WTC11 (cell line): ENCODE data around the gene RIPPLY1. TPM values are rescaled to one million over a fixed set of nuclear protein-coding genes. Genes with fewer than 3 reads are reported as not detected.
"Not testable (repeated sequence)": the region's sequence is repeated elsewhere in the genome, so short reads cannot be mapped to it uniquely, and the experiment has no call there.

ENCODE experiments used
- ATAC-seq: fragments of 200-7000 bp; cut with Tn5 transposase; 2 replicates; pipeline ENCODE4 v1.10.0; 2021; ENCODE audit warnings: mild to moderate bottlenecking, moderate library complexity
- CTCF ChIA-PET: fragments of 300-600 bp; sonication (Branson Sonifier 250); formaldehyde crosslinking; loops from one replicate; lab custom pipeline; 2021; ENCODE audit warnings: antibody characterized with exemption; lab: Charles Lee
- POLR2A ChIA-PET: fragments of 350-600 bp; sonication (Branson Sonifier 250); formaldehyde crosslinking; loops from one replicate; lab custom pipeline; 2021; ENCODE audit warnings: antibody characterized with exemption; lab: Charles Lee
- DNase-seq: peaks from one replicate; pipeline ENCODE4 v3.0.0; 2021; ENCODE audit warnings: low spot score
- H3K27ac Mint-ChIP-seq: 2 replicates; pipeline ENCODE4 v1.8.0; 2021; ENCODE audit warnings: mixed read lengths
- H3K27me3 Mint-ChIP-seq: 2 replicates; pipeline ENCODE4 v1.8.0; 2021; ENCODE audit warnings: low read depth, mild to moderate bottlenecking, moderate library complexity, mixed read lengths
- H3K36me3 Mint-ChIP-seq: 2 replicates; pipeline ENCODE4 v1.8.0; 2021; ENCODE audit warnings: mixed read lengths
- H3K4me1 Mint-ChIP-seq: 2 replicates; pipeline ENCODE4 v1.8.0; 2022; ENCODE audit warnings: mixed read lengths
- H3K4me3 Mint-ChIP-seq: 2 replicates; pipeline ENCODE4 v1.8.0; 2021; ENCODE audit warnings: mild to moderate bottlenecking, moderate library complexity, mixed read lengths
- H3K9me3 Mint-ChIP-seq: 2 replicates; pipeline ENCODE4 v1.8.0; 2021; ENCODE audit warnings: mixed read lengths
- ATF6 ChIP-seq: sonication (generic); formaldehyde crosslinking; IDR thresholded peaks from 2 replicates; pipeline ENCODE4 v1.8.1; 2023; ENCODE audit warnings: mild to moderate bottlenecking, missing genetic modification reagents
- CBFB ChIP-seq: sonication (generic); formaldehyde crosslinking; IDR thresholded peaks from 2 replicates; pipeline ENCODE4 v1.8.1; 2022; ENCODE audit warnings: mild to moderate bottlenecking, low read depth, missing genetic modification reagents
- CREB1 ChIP-seq: sonication (generic); formaldehyde crosslinking; IDR thresholded peaks from 2 replicates; pipeline ENCODE4 v1.8.0; 2023; ENCODE audit warnings: mild to moderate bottlenecking, missing genetic modification reagents
- EMX1 ChIP-seq: fragments of 250-450 bp; sonication (Bioruptor Pico); IDR thresholded peaks from 2 replicates; pipeline ENCODE4 v1.8.0; 2021; ENCODE audit warnings: mild to moderate bottlenecking
- ERG ChIP-seq: fragments of 250-450 bp; sonication (Bioruptor Pico); IDR thresholded peaks from 2 replicates; pipeline ENCODE4 v1.8.0; 2021; ENCODE audit warnings: mild to moderate bottlenecking
- FOXP4 ChIP-seq: sonication (generic); formaldehyde crosslinking; IDR thresholded peaks from 2 replicates; pipeline ENCODE4 v1.8.0; 2022; ENCODE audit warnings: mild to moderate bottlenecking, missing genetic modification reagents
- IRF2 ChIP-seq: sonication (generic); formaldehyde crosslinking; IDR thresholded peaks from 2 replicates; pipeline ENCODE4 v1.8.0; 2022; ENCODE audit warnings: low read depth, missing genetic modification reagents, borderline replicate concordance
- NR1H2 ChIP-seq: sonication (generic); formaldehyde crosslinking; IDR thresholded peaks from 2 replicates; pipeline ENCODE4 v1.9.0; 2021; ENCODE audit warnings: mild to moderate bottlenecking, moderate library complexity, missing genetic modification reagents
- NR3C1 ChIP-seq: sonication (generic); formaldehyde crosslinking; conservative IDR thresholded peaks from 2 replicates; pipeline ENCODE4 v1.8.1; 2023; ENCODE audit warnings: low read depth, mild to moderate bottlenecking, missing genetic modification reagents
- SOX15 ChIP-seq: fragments of 250-450 bp; sonication (Bioruptor Pico); IDR thresholded peaks from 2 replicates; pipeline ENCODE4 v1.9.0; 2021; ENCODE audit warnings: mild to moderate bottlenecking
- USF1 ChIP-seq: sonication (generic); formaldehyde crosslinking; IDR thresholded peaks from 2 replicates; pipeline ENCODE4 v1.8.0; 2022; ENCODE audit warnings: mild to moderate bottlenecking, missing genetic modification reagents
- ZNF121 ChIP-seq: sonication (generic); formaldehyde crosslinking; IDR thresholded peaks from 2 replicates; pipeline ENCODE4 v1.8.0; 2023; ENCODE audit warnings: missing genetic modification reagents
- ZNF317 ChIP-seq: sonication (generic); formaldehyde crosslinking; IDR thresholded peaks from 2 replicates; pipeline ENCODE4 v1.8.1; 2023; ENCODE audit warnings: low read depth, mild to moderate bottlenecking, moderate library complexity, missing genetic modification reagents, borderline replicate concordance
- ZNF671 ChIP-seq: fragments of 250-450 bp; sonication (Bioruptor Pico); IDR thresholded peaks from 2 replicates; pipeline ENCODE4 v1.8.0; 2021; ENCODE audit warnings: mild to moderate bottlenecking
- total RNA-seq: library from RNA; stranded (reverse); gene quantifications from 3 replicates; pipeline ENCODE4 v1.2.3, GENCODE V29; 2021
- TF ChIP-seq, protein P1 (sequence below): fragments of 200-600 bp; IDR thresholded peaks from 2 replicates; pipeline ENCODE4 v1.8.0; 2022; ENCODE audit warnings: antibody characterized with exemption
- TF ChIP-seq, protein P2 (sequence below): sonication (generic); formaldehyde crosslinking; IDR thresholded peaks from 2 replicates; pipeline ENCODE4 v1.8.0; 2022; ENCODE audit warnings: mild to moderate bottlenecking, missing genetic modification reagents
- TF ChIP-seq, protein P3 (sequence below): sonication (generic); formaldehyde crosslinking; IDR thresholded peaks from 2 replicates; pipeline ENCODE4 v1.8.1; 2022; ENCODE audit warnings: mild to moderate bottlenecking, missing genetic modification reagents, moderate library complexity, borderline replicate concordance

Gene RIPPLY1
- total RNA-seq, 1 experiment from 2014 or later = not detected

GRCh38 chrX:106875151-106875550 lies 28.0 kb downstream of the RIPPLY1 start:
- DNase-seq (no peak), ATAC-seq (no peak)
- Mint-ChIP-seq H3K4me1 (peaks cover 3% of the 10 kb centered on the region), H3K36me3 (no peaks in the 10 kb centered on the region), H3K27ac (no peak overlapping the region), H3K9me3 (0 out of 2 replicates have a peak, but pooled peaks cover 7% of the 10 kb centered on the region), H3K4me3 (no peak overlapping the region), H3K27me3 (no peaks in the 10 kb centered on the region)
- CTCF ChIA-PET = interaction anchor here (2.5 kb wide), 1 partner anchor 85 kb away, joined by 13 read pairs; no protein-coding TSS in a partner anchor
- TF ChIP-seq CREB1 (CRISPR knock-in tag) (no peak), ZNF317 (CRISPR knock-in tag) (no peak), USF1 (CRISPR knock-in tag) (no peak), EMX1 (CRISPR knock-in tag) (no peak), SOX15 (CRISPR knock-in tag) (no peak), NR1H2 (no peak)
- POLR2A ChIA-PET = no interaction called here

GRCh38 chrX:106874075-106874474 lies 29.1 kb downstream of the RIPPLY1 start:
- no peak for ATAC-seq

DNA sequence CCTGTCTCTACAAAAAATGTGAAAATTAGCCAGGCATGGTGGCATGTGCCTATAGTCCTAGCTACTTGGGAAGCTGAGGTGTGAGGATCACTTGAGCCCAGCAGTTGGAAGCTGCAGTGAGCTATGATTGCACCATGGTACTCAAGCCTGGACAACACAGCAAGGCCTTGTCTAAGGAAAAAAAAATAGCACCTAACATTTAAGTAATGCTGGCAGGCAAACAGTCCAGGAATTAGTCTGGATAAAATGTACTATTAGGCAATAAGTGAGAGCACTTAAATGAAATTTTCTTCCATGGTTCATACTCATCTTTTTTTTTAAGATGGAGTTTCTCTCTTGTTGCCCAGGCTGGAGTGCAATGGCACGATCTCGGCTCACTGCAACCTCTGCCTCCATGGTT lies 30.3 kb downstream of the RIPPLY1 start:
- POLR2A ChIA-PET, CTCF ChIA-PET, H3K36me3 Mint-ChIP-seq, ATAC-seq, DNase-seq, H3K4me3 Mint-ChIP-seq, H3K9me3 Mint-ChIP-seq, H3K4me1 Mint-ChIP-seq, H3K27ac Mint-ChIP-seq, H3K27me3 Mint-ChIP-seq: not testable (repeated sequence)

More at GRCh38 chrX:106874075-106874474, 29.1 kb downstream of the RIPPLY1 start:
- Mint-ChIP-seq H3K9me3 (0 out of 2 replicates have a peak, but pooled peaks cover 2% of the 10 kb centered on the region), H3K27me3 (no peaks in the 10 kb centered on the region), H3K4me3 (no peak overlapping the region), H3K4me1 (peaks cover 3% of the 10 kb centered on the region), H3K36me3 (no peaks in the 10 kb centered on the region), H3K27ac (no peak overlapping the region)
- TF ChIP-seq, protein P1, sequence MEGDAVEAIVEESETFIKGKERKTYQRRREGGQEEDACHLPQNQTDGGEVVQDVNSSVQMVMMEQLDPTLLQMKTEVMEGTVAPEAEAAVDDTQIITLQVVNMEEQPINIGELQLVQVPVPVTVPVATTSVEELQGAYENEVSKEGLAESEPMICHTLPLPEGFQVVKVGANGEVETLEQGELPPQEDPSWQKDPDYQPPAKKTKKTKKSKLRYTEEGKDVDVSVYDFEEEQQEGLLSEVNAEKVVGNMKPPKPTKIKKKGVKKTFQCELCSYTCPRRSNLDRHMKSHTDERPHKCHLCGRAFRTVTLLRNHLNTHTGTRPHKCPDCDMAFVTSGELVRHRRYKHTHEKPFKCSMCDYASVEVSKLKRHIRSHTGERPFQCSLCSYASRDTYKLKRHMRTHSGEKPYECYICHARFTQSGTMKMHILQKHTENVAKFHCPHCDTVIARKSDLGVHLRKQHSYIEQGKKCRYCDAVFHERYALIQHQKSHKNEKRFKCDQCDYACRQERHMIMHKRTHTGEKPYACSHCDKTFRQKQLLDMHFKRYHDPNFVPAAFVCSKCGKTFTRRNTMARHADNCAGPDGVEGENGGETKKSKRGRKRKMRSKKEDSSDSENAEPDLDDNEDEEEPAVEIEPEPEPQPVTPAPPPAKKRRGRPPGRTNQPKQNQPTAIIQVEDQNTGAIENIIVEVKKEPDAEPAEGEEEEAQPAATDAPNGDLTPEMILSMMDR = peak; percentile 29; the same call in 1 of the 2 replicates
- TF ChIP-seq NR3C1 (CRISPR knock-in tag) (no peak), ZNF121 (no peak)
- CTCF ChIA-PET = interaction anchor here (0.6 to 2.5 kb wide), 8 partner anchors 11 to 147 kb away, joined by 3 to 16 read pairs (median 4); no protein-coding TSS in a partner anchor
- no peak for DNase-seq
- POLR2A ChIA-PET = no interaction called here

DNA sequence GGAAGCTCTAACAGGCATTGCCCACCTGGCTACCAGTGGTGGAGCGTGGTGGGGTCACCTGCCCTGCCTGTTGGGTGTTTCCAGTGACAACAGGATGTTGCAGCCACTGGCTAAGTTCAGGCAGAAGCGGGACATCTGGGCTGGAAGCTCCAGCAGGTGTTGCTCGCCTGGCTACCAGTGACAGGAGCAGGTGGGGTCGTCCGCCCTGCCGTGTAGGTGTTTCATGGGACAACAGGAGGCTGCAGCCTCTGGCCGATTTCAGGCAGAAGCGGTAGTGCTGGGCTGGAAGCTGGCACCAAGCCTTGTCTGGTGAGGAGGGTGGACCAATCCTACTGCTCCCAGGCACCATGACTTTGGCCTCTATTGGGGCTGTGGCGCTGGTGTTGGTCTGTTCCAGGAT lies 39.4 kb downstream of the RIPPLY1 start:
- CTCF ChIA-PET = interaction anchor here (1.0 to 2.3 kb wide), 6 partner anchors 8 to 35 kb away, joined by 3 to 16 read pairs (median 6); no protein-coding TSS in a partner anchor
- H3K27ac Mint-ChIP-seq = no peak overlapping the region
- POLR2A ChIA-PET = no interaction called here
- H3K4me3 Mint-ChIP-seq = no peak overlapping the region
- H3K27me3 Mint-ChIP-seq = peaks cover under 1% of the 10 kb centered on the region; the same call in 1 of the 2 replicates
- ATAC-seq = no peak
- peaks cover 6% of the 10 kb centered on the region for H3K9me3 Mint-ChIP-seq
- peaks cover 3% of the 10 kb centered on the region; the same call in 1 of the 2 replicates for H3K4me1 Mint-ChIP-seq
- no peak for DNase-seq
- H3K36me3 Mint-ChIP-seq = peaks cover 3% of the 10 kb centered on the region; the same call in 1 of the 2 replicates
- no peak for TF ChIP-seq ATF6 (CRISPR knock-in tag)
- no peak for TF ChIP-seq ZNF671
- TF ChIP-seq CBFB (CRISPR knock-in tag) = no peak
- TF ChIP-seq ZNF121 = no peak
- TF ChIP-seq, protein P2, sequence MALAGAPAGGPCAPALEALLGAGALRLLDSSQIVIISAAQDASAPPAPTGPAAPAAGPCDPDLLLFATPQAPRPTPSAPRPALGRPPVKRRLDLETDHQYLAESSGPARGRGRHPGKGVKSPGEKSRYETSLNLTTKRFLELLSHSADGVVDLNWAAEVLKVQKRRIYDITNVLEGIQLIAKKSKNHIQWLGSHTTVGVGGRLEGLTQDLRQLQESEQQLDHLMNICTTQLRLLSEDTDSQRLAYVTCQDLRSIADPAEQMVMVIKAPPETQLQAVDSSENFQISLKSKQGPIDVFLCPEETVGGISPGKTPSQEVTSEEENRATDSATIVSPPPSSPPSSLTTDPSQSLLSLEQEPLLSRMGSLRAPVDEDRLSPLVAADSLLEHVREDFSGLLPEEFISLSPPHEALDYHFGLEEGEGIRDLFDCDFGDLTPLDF (CRISPR knock-in tag) = no peak
- TF ChIP-seq ERG (CRISPR knock-in tag) = no peak
- TF ChIP-seq, protein P3, sequence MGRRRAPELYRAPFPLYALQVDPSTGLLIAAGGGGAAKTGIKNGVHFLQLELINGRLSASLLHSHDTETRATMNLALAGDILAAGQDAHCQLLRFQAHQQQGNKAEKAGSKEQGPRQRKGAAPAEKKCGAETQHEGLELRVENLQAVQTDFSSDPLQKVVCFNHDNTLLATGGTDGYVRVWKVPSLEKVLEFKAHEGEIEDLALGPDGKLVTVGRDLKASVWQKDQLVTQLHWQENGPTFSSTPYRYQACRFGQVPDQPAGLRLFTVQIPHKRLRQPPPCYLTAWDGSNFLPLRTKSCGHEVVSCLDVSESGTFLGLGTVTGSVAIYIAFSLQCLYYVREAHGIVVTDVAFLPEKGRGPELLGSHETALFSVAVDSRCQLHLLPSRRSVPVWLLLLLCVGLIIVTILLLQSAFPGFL (CRISPR knock-in tag) = no peak
- no peak for TF ChIP-seq IRF2 (CRISPR knock-in tag)
- TF ChIP-seq FOXP4 = no peak
